Activated gamma-delta T cell treated with anti-CD3 and anti-CD28 coated beads, Interleukin-2, amount 50 U/mL, for 16 hours (primary cell): ENCODE results near the gene NKD1.

Experiments
- DNase-seq: peaks from one replicate; pipeline ENCODE4 v3.0.0-alpha.2; 2020; ENCODE audit warnings: low read depth

NKD1 gene

GRCh38 chr16:50675686-50676610 lies 127.8 kb downstream of the NKD1 start:
- no peak for DNase-seq

GRCh38 chr16:50676684-50677225 lies 128.6 kb downstream of the NKD1 start:
- no peak for DNase-seq

GRCh38 chr16:50677351-50677750 lies 129.2 kb downstream of the NKD1 start:
- DNase-seq = no peak

GRCh38 chr16:50678531-50678930 lies 130.3 kb downstream of the NKD1 start:
- DNase-seq = no peak

GRCh38 chr16:50679266-50679665 lies 131.1 kb downstream of the NKD1 start:
- DNase-seq = no peak

- DNase-seq = no peak
These were observed 131.7 kb downstream of the NKD1 start for GRCh38 chr16:50679676-50680555.

GRCh38 chr16:50680556-50680893 lies 132.3 kb downstream of the NKD1 start:
- DNase-seq = no peak

GRCh38 chr16:50681021-50681885 lies 133.1 kb downstream of the NKD1 start, which contains the start of gene SNX20:
Gene SNX20 (minus strand): TSS chr16:50681312. CDS start chr16:50677526, 3,786 bp downstream.
- DNase-seq = peak; percentile 43

GRCh38 chr16:50683689-50684374 lies 135.6 kb downstream of the NKD1 start:
- DNase-seq = peak; percentile 32

- no peak for DNase-seq
These were observed 136.7 kb downstream of the NKD1 start for GRCh38 chr16:50684823-50685461.

GRCh38 chr16:50685462-50686063 lies 137.4 kb downstream of the NKD1 start:
- no peak for DNase-seq

- DNase-seq = no peak
These were observed 139.9 kb downstream of the NKD1 start for GRCh38 chr16:50688083-50688482.

- no peak for DNase-seq
These were observed 140.7 kb downstream of the NKD1 start for GRCh38 chr16:50688867-50689266.

- DNase-seq = no peak
These were observed 142.0 kb downstream of the NKD1 start for GRCh38 chr16:50690177-50690576.

- no peak for DNase-seq
These were observed 144.4 kb downstream of the NKD1 start for GRCh38 chr16:50692644-50692998.

GRCh38 chr16:50692999-50693781 lies 145.0 kb downstream of the NKD1 start, which contains the start of gene NOD2:
Gene NOD2 (plus strand): TSS chr16:50693606. CDS start chr16:50699496, 5,890 bp downstream.
- DNase-seq = no peak

GRCh38 chr16:50694206-50694605 lies 146.0 kb downstream of the NKD1 start:
- DNase-seq = no peak

- no peak for DNase-seq
These were observed 147.1 kb downstream of the NKD1 start for GRCh38 chr16:50695017-50696000.
